Fibroblast of lung (primary cell): ENCODE results near the gene OSM.

Source experiments
- CTCF ChIP-seq, 2 donors: IDR thresholded peaks in 1 of 2; conservative IDR thresholded peaks in 1 of 2; 1 replicate in 1 of 2; 2 replicates in 1 of 2; pipeline ENCODE4 v1.5.1; 2011 to 2012; ENCODE audit warnings: low read length in 2 of 2, control low read depth in 1 of 2, inconsistent platforms in 1 of 2, low read depth in 1 of 2, mild to moderate bottlenecking in 1 of 2
- EZH2 ChIP-seq: IDR thresholded peaks from 2 replicates; pipeline ENCODE4 v1.5.1; 2012; ENCODE audit warnings: low read length, control low read depth, mild to moderate bottlenecking; ENCODE audit errors: missing control alignments

- no peak for TF ChIP-seq CTCF (conservative IDR thresholded peaks at IDR 0.05 in 1 of 2, IDR thresholded peaks at IDR 0.05 in 1 of 2; ENCODE audit: low read depth in 1 of 2, low read length in 2 of 2)
- no peak for TF ChIP-seq EZH2
Observed at GRCh38 chr22:30277547-30278344, 11.1 kb upstream of the OSM start.
